BLaER1 (cell line): Measurements from ENCODE around the gene CTNNA1.

ENCODE experiments used
- H3K27ac ChIP-seq: shearing (Covaris generic); formaldehyde crosslinking; 2 replicates; pipeline ENCODE4 v1.8.1; 2022
- H3K27me3 ChIP-seq: shearing (Covaris generic); formaldehyde crosslinking; 2 replicates; pipeline ENCODE4 v1.8.1; 2022
- H3K36me3 ChIP-seq: shearing (Covaris generic); formaldehyde crosslinking; 2 replicates; pipeline ENCODE4 v1.8.1; 2022
- H3K4me1 ChIP-seq: shearing (Covaris generic); formaldehyde crosslinking; 2 replicates; pipeline ENCODE4 v1.8.1; 2022
- H3K4me2 ChIP-seq: shearing (Covaris generic); formaldehyde crosslinking; 2 replicates; pipeline ENCODE4 v1.8.1; 2022
- H3K4me3 ChIP-seq: shearing (Covaris generic); formaldehyde crosslinking; 2 replicates; pipeline ENCODE4 v1.8.1; 2022
- H3K9ac ChIP-seq: shearing (Covaris generic); formaldehyde crosslinking; 2 replicates; pipeline ENCODE4 v1.8.1; 2022
- H3K9me3 ChIP-seq: shearing (Covaris generic); formaldehyde crosslinking; 2 replicates; pipeline ENCODE4 v1.8.1; 2022
- H4K20me1 ChIP-seq: shearing (Covaris generic); formaldehyde crosslinking; 2 replicates; pipeline ENCODE4 v1.8.1; 2022
- Cebpa-rat ChIP-seq: shearing (Covaris generic); IDR thresholded peaks from 2 replicates; pipeline ENCODE4 v1.8.1; 2022

Gene CTNNA1

GRCh38 chr5:138840103-138840502, 86.9 kb downstream of the CTNNA1 start:
- Histone ChIP-seq H3K36me3 (peaks cover 32% of the 10 kb centered on the region), H3K9ac (no peak overlapping the region), H3K27ac (no peak overlapping the region), H3K9me3 (no peaks in the 10 kb centered on the region), H3K4me1 (no peaks in the 10 kb centered on the region), H4K20me1 (peaks cover 46% of the 10 kb centered on the region), H3K27me3 (no peaks in the 10 kb centered on the region), H3K4me2 (no peak overlapping the region), H3K4me3 (no peak overlapping the region)
- TF ChIP-seq Cebpa-rat: no peak

GRCh38 chr5:138841531-138841930, 88.3 kb downstream of the CTNNA1 start:
- H4K20me1 ChIP-seq: peaks cover 58% of the 10 kb centered on the region
- H3K36me3 ChIP-seq: peaks cover 34% of the 10 kb centered on the region
- H3K4me1 ChIP-seq: no peaks in the 10 kb centered on the region
- H3K4me2 ChIP-seq: no peak overlapping the region
- no peak overlapping the region for H3K27ac ChIP-seq
- H3K9me3 ChIP-seq: no peaks in the 10 kb centered on the region
- H3K9ac ChIP-seq: no peak overlapping the region
- no peak for TF ChIP-seq Cebpa-rat
- no peak overlapping the region for H3K4me3 ChIP-seq
- H3K27me3 ChIP-seq: no peaks in the 10 kb centered on the region

GRCh38 chr5:138843316-138844124, 90.3 kb downstream of the CTNNA1 start:
- Histone ChIP-seq H3K9me3 (no peaks in the 10 kb centered on the region), H3K4me1 (no peaks in the 10 kb centered on the region), H3K4me2 (no peak overlapping the region), H3K9ac (no peak overlapping the region), H3K4me3 (no peak overlapping the region), H3K27me3 (no peaks in the 10 kb centered on the region), H3K36me3 (peaks cover 34% of the 10 kb centered on the region), H3K27ac (no peak overlapping the region), H4K20me1 (peaks cover 72% of the 10 kb centered on the region)
- no peak for TF ChIP-seq Cebpa-rat

- H3K9me3 ChIP-seq: no peaks in the 10 kb centered on the region
- H3K27ac ChIP-seq: no peak overlapping the region
- peaks cover 33% of the 10 kb centered on the region for H3K36me3 ChIP-seq
- H3K4me1 ChIP-seq: no peaks in the 10 kb centered on the region
- H3K27me3 ChIP-seq: no peaks in the 10 kb centered on the region
- H3K4me3 ChIP-seq: no peak overlapping the region
- H3K4me2 ChIP-seq: no peak overlapping the region
- no peak for TF ChIP-seq Cebpa-rat
- no peak overlapping the region for H3K9ac ChIP-seq
- H4K20me1 ChIP-seq: peaks cover 77% of the 10 kb centered on the region
Measured at GRCh38 chr5:138844125-138844461, 90.9 kb downstream of the CTNNA1 start.

GRCh38 chr5:138844812-138845513, 91.7 kb downstream of the CTNNA1 start:
- H3K27ac ChIP-seq: no peak overlapping the region
- TF ChIP-seq Cebpa-rat: no peak

GRCh38 chr5:138849439-138849838, 96.2 kb downstream of the CTNNA1 start:
- H3K4me2 ChIP-seq: no peak overlapping the region
- H3K9me3 ChIP-seq: no peaks in the 10 kb centered on the region
- peaks cover 79% of the 10 kb centered on the region for H4K20me1 ChIP-seq
- no peaks in the 10 kb centered on the region for H3K27me3 ChIP-seq
- H3K9ac ChIP-seq: no peak overlapping the region
- H3K27ac ChIP-seq: no peak overlapping the region
- no peak for TF ChIP-seq Cebpa-rat
- H3K4me1 ChIP-seq: no peaks in the 10 kb centered on the region
- H3K36me3 ChIP-seq: peaks cover 25% of the 10 kb centered on the region
- H3K4me3 ChIP-seq: no peak overlapping the region

More at GRCh38 chr5:138844812-138845513, 91.7 kb downstream of the CTNNA1 start:
- H4K20me1 ChIP-seq: peaks cover 79% of the 10 kb centered on the region
- H3K4me1 ChIP-seq: no peaks in the 10 kb centered on the region
- no peak overlapping the region for H3K4me3 ChIP-seq
- H3K9me3 ChIP-seq: no peaks in the 10 kb centered on the region
- no peak overlapping the region for H3K9ac ChIP-seq
- peaks cover 28% of the 10 kb centered on the region for H3K36me3 ChIP-seq
- H3K4me2 ChIP-seq: no peak overlapping the region
- H3K27me3 ChIP-seq: no peaks in the 10 kb centered on the region

GRCh38 chr5:138849882-138850281, 96.7 kb downstream of the CTNNA1 start:
- peaks cover 25% of the 10 kb centered on the region for H3K36me3 ChIP-seq
- TF ChIP-seq Cebpa-rat: no peak
- no peak overlapping the region for H3K4me3 ChIP-seq
- H3K27ac ChIP-seq: no peak overlapping the region
- no peaks in the 10 kb centered on the region for H3K4me1 ChIP-seq
- H3K27me3 ChIP-seq: no peaks in the 10 kb centered on the region
- no peak overlapping the region for H3K9ac ChIP-seq
- H3K4me2 ChIP-seq: no peak overlapping the region
- no peaks in the 10 kb centered on the region for H3K9me3 ChIP-seq
- H4K20me1 ChIP-seq: peaks cover 75% of the 10 kb centered on the region

- TF ChIP-seq Cebpa-rat: no peak
- Histone ChIP-seq H3K4me2 (no peak overlapping the region), H4K20me1 (peaks cover 64% of the 10 kb centered on the region)
Measured at GRCh38 chr5:138850865-138851435, 97.7 kb downstream of the CTNNA1 start.

GRCh38 chr5:138853132-138853531, 99.9 kb downstream of the CTNNA1 start:
- H3K4me2 ChIP-seq: no peak overlapping the region
- H3K36me3 ChIP-seq: peaks cover 21% of the 10 kb centered on the region
- no peak for TF ChIP-seq Cebpa-rat
- no peak overlapping the region for H3K9ac ChIP-seq
- no peaks in the 10 kb centered on the region for H3K9me3 ChIP-seq
- no peaks in the 10 kb centered on the region for H3K27me3 ChIP-seq
- no peak overlapping the region for H3K4me3 ChIP-seq
- H4K20me1 ChIP-seq: peaks cover 47% of the 10 kb centered on the region
- no peaks in the 10 kb centered on the region for H3K4me1 ChIP-seq
- H3K27ac ChIP-seq: no peak overlapping the region

More at GRCh38 chr5:138850865-138851435, 97.7 kb downstream of the CTNNA1 start:
- Histone ChIP-seq H3K9me3 (no peaks in the 10 kb centered on the region), H3K4me3 (no peak overlapping the region), H3K9ac (no peak overlapping the region), H3K27me3 (no peaks in the 10 kb centered on the region), H3K4me1 (no peaks in the 10 kb centered on the region), H3K36me3 (peaks cover 18% of the 10 kb centered on the region), H3K27ac (no peak overlapping the region)

- Histone ChIP-seq H3K4me2 (no peak overlapping the region), H3K4me1 (peaks cover 28% of the 10 kb centered on the region), H3K4me3 (no peak overlapping the region), H3K9ac (no peak overlapping the region), H3K9me3 (peaks cover 29% of the 10 kb centered on the region), H4K20me1 (peaks cover 49% of the 10 kb centered on the region), H3K36me3 (peaks cover 42% of the 10 kb centered on the region), H3K27ac (no peak overlapping the region), H3K27me3 (no peaks in the 10 kb centered on the region)
- no peak for TF ChIP-seq Cebpa-rat
Measured at GRCh38 chr5:138867011-138867410, 113.8 kb downstream of the CTNNA1 start.
